Measurements from ENCODE around the gene CDKL2.

The CDKL2 gene

DNA sequence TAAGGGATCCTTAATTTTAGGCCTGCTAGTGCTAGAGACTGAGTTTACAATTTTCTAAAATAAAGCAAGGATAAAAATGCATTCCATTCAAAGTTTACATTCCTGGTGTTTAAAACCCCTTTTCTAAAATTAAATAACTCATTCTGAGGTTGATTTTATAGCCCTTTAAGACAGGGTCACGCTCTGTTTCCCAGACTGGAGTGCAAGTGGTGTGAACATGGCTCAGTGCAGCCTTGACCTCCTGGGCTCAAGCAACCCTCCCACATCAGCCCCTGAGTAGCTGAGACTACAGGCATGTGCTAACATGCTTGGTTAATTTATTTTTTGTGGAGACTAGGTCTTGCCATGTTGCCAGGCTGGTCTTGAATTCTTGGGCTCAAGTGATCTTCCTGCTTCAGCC lies 6.8 kb upstream of the CDKL2 start:
- no peaks in the 10 kb centered on the region for H3K4me1 ChIP-seq (ENCODE audit: control insufficient read depth, insufficient read depth, low read length)
- H3K36me3 ChIP-seq (ENCODE audit: control insufficient read depth, insufficient read depth, low read length): no peaks in the 10 kb centered on the region
- no peaks in the 10 kb centered on the region for H3K9me3 ChIP-seq (ENCODE audit: control insufficient read depth, low read length)
- H3K4me3 ChIP-seq (ENCODE audit: low read length): no peak overlapping the region
- H3K9ac ChIP-seq (ENCODE audit: low read length): no peak overlapping the region
- H3K27me3 ChIP-seq (ENCODE audit: control insufficient read depth, insufficient read depth, low read length): no peaks in the 10 kb centered on the region

DNA sequence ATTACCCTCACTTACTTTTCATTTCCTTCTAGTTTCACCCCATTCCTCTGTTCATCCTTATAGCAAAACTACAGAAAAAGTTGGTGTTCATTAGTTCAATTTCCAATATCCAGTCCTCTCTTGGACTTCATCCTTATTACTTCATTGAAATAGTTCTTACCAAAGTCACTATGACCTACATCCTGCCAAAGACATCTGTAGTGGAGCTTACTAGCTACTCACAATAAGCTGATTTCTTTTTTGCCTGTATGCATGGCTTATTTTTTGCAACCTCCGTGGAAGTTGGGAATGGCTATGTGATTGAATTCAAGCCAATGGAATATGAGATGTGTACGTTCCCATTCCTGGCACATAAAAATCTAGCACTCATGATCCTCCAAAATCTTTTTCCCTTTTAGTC lies 4.6 kb upstream of the CDKL2 start:
- H3K9me3 ChIP-seq (ENCODE audit: control insufficient read depth, low read length): no peaks in the 10 kb centered on the region
- H3K4me1 ChIP-seq (ENCODE audit: control insufficient read depth, insufficient read depth, low read length): peaks cover 4% of the 10 kb centered on the region
- no peaks in the 10 kb centered on the region for H3K36me3 ChIP-seq (ENCODE audit: control insufficient read depth, insufficient read depth, low read length)
- no peak overlapping the region for H3K9ac ChIP-seq (ENCODE audit: low read length)
- no peak overlapping the region for H3K4me3 ChIP-seq (ENCODE audit: low read length)
- no peaks in the 10 kb centered on the region for H3K27me3 ChIP-seq (ENCODE audit: control insufficient read depth, insufficient read depth, low read length)

DNA sequence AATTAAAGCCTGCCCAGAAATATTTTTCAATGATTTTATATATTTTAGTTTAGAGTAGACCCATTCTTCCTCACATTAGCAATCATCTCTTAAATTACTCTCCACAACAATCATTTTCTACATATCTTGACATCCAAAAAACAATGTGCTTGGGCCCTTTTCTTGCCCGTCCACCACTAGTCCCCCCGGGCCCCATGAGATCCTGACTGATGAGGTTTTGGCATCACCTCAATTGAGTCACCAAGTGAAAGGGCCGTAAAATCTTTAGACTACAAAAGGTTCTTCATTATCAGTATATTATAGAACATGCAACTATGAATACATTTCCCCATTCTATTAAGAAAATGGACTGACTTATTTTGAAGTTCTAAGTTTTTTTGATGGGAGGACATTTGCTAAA lies 4.0 kb upstream of the CDKL2 start:
- no peaks in the 10 kb centered on the region for H3K9me3 ChIP-seq (ENCODE audit: control insufficient read depth, low read length)
- no peak overlapping the region for H3K4me3 ChIP-seq (ENCODE audit: low read length)
- H3K27me3 ChIP-seq (ENCODE audit: control insufficient read depth, insufficient read depth, low read length): peaks cover under 1% of the 10 kb centered on the region
- peaks cover 4% of the 10 kb centered on the region for H3K4me1 ChIP-seq (ENCODE audit: control insufficient read depth, insufficient read depth, low read length)
- no peaks in the 10 kb centered on the region for H3K36me3 ChIP-seq (ENCODE audit: control insufficient read depth, insufficient read depth, low read length)
- H3K9ac ChIP-seq (ENCODE audit: low read length): no peak overlapping the region

DNA sequence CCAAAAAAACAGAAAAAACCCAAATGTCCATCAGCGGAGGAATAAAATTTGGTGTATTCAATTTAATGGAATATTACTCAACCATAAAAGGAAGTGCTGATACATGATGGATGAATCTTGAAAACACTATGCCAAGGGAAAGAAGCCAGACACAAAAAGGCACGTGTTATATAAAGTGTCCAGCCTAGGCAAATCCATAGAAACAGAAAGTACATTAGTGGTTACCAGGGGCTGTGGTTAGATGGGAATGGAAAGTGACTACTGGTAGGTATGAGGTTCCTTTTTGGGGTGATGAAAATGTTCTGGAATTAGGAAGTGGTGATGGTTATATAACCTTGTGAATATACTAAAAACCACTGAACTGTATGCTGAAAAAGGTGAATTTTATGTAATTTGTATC lies 3.5 kb upstream of the CDKL2 start:
- H3K9me3 ChIP-seq (ENCODE audit: control insufficient read depth, low read length): no peaks in the 10 kb centered on the region
- no peak overlapping the region for H3K9ac ChIP-seq (ENCODE audit: low read length)
- peaks cover 4% of the 10 kb centered on the region for H3K27me3 ChIP-seq (ENCODE audit: control insufficient read depth, insufficient read depth, low read length)
- no peaks in the 10 kb centered on the region for H3K36me3 ChIP-seq (ENCODE audit: control insufficient read depth, insufficient read depth, low read length)
- H3K4me1 ChIP-seq (ENCODE audit: control insufficient read depth, insufficient read depth, low read length): peaks cover 4% of the 10 kb centered on the region
- no peak overlapping the region for H3K4me3 ChIP-seq (ENCODE audit: low read length)

DNA sequence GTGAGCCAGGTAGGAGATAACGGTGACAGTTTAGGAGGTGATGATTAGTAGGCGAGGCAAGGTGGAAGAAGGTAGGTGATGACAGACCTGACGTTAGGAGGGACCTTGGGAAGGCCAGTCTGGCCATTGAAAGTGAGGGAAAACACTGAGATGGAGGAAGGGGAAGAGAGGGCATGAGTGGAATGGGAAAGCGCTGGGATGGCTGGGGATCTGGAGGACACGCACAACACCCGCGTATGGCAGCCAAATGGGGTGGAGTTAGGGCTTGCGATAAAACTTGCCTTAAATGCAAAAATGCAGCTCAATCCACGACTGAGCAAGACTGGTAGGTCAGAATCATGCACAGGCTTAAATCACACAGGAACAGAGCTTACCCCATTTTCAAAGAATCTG lies 605 bp upstream of the CDKL2 start:
- peaks cover 4% of the 10 kb centered on the region for H3K27me3 ChIP-seq (ENCODE audit: control insufficient read depth, insufficient read depth, low read length)
- H3K36me3 ChIP-seq (ENCODE audit: control insufficient read depth, insufficient read depth, low read length): no peaks in the 10 kb centered on the region
- peaks cover 4% of the 10 kb centered on the region for H3K4me1 ChIP-seq (ENCODE audit: control insufficient read depth, insufficient read depth, low read length)
- H3K9me3 ChIP-seq (ENCODE audit: control insufficient read depth, low read length): no peaks in the 10 kb centered on the region
- H3K9ac ChIP-seq (ENCODE audit: low read length): peak overlapping the region; percentile 52
- peak overlapping the region; percentile 80 for H3K4me3 ChIP-seq (ENCODE audit: low read length)

DNA sequence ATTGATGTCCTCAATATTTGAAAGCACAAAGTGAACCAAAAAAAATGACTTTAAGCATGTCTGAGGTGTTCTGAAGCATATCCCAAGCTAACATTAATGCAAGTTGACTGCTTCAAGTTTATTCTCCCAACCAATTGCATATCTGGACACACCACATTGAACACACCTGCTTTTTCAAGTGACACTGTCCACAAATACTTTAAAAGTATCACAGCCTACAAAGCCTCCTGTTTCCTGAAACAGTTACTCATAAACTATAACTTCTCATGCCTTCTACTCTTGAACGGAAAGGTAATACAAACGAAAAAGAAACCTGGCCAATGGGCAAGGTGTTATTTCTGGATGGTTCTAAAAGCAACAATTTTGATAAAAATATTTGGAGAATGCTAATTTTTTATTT lies 1.1 kb downstream of the CDKL2 start:
- Histone ChIP-seq H3K27me3 (ENCODE audit: control insufficient read depth, insufficient read depth, low read length) (peaks cover 4% of the 10 kb centered on the region), H3K9ac (ENCODE audit: low read length) (no peak overlapping the region), H3K36me3 (ENCODE audit: control insufficient read depth, insufficient read depth, low read length) (no peaks in the 10 kb centered on the region), H3K4me1 (ENCODE audit: control insufficient read depth, insufficient read depth, low read length) (peaks cover 4% of the 10 kb centered on the region), H3K4me3 (ENCODE audit: low read length) (no peak overlapping the region), H3K9me3 (ENCODE audit: control insufficient read depth, low read length) (no peaks in the 10 kb centered on the region)

DNA sequence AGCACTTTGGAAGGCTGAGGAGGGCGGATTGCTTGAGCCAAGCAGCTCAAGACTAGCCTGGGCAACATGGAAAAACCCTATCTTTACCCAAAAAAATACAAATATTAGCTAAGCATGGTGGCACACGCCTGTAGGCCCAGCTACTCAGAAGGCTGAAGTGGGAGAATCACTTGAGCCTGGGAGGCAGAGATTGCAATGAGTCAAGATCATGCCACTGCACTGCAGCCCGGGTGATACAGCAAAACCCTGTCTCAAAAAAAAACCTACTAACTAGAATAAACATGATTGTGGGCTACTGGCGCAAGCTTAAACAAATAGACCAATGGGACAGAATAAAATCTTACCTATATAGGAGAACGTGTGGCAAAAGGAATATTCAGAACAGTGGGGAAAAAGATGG lies 7.3 kb downstream of the CDKL2 start:
- H3K4me3 ChIP-seq (ENCODE audit: low read length): no peak overlapping the region
- no peaks in the 10 kb centered on the region for H3K36me3 ChIP-seq (ENCODE audit: control insufficient read depth, insufficient read depth, low read length)

DNA sequence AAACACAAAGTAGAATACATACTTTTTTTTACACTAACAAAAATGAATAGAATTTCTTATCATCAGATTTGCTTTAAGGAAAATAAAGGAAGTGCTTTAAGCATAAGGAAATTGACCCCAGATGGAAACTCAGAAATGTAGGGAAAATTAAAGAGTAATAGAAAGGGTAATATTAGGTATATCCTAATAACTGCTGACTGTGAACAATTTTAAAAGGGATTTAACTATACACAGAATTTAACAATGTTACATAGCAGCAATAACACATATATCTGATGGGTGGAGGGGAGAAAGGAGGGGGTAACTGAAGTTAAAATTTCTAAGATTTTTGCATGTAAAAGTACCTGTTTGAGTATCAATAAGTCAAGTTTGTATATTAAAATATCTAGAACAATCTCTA lies 8.6 kb downstream of the CDKL2 start:
- Histone ChIP-seq H3K4me3 (ENCODE audit: low read length) (no peak overlapping the region), H3K9me3 (ENCODE audit: control insufficient read depth, low read length) (no peaks in the 10 kb centered on the region), H3K4me1 (ENCODE audit: control insufficient read depth, insufficient read depth, low read length) (no peaks in the 10 kb centered on the region), H3K27me3 (ENCODE audit: control insufficient read depth, insufficient read depth, low read length) (no peaks in the 10 kb centered on the region), H3K36me3 (ENCODE audit: control insufficient read depth, insufficient read depth, low read length) (no peaks in the 10 kb centered on the region), H3K9ac (ENCODE audit: low read length) (no peak overlapping the region)

More for the DNA sequence above, 7.3 kb downstream of the CDKL2 start:
- Histone ChIP-seq H3K9me3 (ENCODE audit: control insufficient read depth, low read length) (no peaks in the 10 kb centered on the region), H3K27me3 (ENCODE audit: control insufficient read depth, insufficient read depth, low read length) (no peaks in the 10 kb centered on the region), H3K4me1 (ENCODE audit: control insufficient read depth, insufficient read depth, low read length) (no peaks in the 10 kb centered on the region), H3K9ac (ENCODE audit: low read length) (no peak overlapping the region)

DNA sequence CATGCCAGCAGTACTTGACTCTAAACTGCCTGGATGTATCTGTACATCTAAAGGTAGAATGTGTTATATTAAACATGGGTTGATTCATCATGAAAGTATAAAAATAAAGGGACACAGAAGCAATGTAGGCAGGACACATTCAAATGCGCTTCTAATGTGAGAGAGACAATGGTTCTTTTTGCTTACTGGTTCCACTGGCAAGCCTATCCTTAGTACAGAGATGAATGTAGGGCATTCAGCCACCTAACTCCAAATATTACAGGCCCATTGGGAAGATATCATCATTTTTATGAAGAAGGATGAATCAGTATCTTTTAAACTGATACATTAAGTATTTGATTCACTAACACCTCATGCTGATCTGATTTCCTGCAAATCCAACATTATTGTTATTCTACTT lies 18.0 kb downstream of the CDKL2 start:
- no peaks in the 10 kb centered on the region for H3K4me1 ChIP-seq (ENCODE audit: control insufficient read depth, insufficient read depth, low read length)
- no peak overlapping the region for H3K4me3 ChIP-seq (ENCODE audit: low read length)
- no peak overlapping the region for H3K9ac ChIP-seq (ENCODE audit: low read length)
- no peaks in the 10 kb centered on the region for H3K9me3 ChIP-seq (ENCODE audit: control insufficient read depth, low read length)
- no peaks in the 10 kb centered on the region for H3K36me3 ChIP-seq (ENCODE audit: control insufficient read depth, insufficient read depth, low read length)
- no peaks in the 10 kb centered on the region for H3K27me3 ChIP-seq (ENCODE audit: control insufficient read depth, insufficient read depth, low read length)

DNA sequence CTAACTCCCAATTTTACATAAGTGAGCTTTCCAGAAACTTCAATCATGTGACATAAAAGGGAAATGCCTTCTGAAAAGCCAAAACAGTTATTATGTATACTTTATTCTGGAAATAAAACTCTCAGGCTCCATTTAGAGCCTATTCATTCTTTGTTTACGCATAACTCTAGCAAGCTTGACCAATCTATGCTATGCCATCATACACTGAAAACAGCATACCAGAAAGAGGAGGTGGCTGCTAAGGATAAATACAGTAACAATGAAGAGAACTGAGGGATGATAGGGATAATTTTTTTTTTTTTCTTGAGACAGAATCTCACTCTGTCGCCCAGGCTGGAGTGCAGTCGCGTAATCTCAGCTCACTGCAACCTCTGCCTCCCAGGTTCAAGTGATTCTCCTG lies 24.4 kb downstream of the CDKL2 start:
- Histone ChIP-seq H3K27me3 (ENCODE audit: control insufficient read depth, insufficient read depth, low read length) (no peaks in the 10 kb centered on the region), H3K36me3 (ENCODE audit: control insufficient read depth, insufficient read depth, low read length) (no peaks in the 10 kb centered on the region), H3K9ac (ENCODE audit: low read length) (no peak overlapping the region), H3K4me1 (ENCODE audit: control insufficient read depth, insufficient read depth, low read length) (no peaks in the 10 kb centered on the region), H3K4me3 (ENCODE audit: low read length) (no peak overlapping the region), H3K9me3 (ENCODE audit: control insufficient read depth, low read length) (no peaks in the 10 kb centered on the region)

DNA sequence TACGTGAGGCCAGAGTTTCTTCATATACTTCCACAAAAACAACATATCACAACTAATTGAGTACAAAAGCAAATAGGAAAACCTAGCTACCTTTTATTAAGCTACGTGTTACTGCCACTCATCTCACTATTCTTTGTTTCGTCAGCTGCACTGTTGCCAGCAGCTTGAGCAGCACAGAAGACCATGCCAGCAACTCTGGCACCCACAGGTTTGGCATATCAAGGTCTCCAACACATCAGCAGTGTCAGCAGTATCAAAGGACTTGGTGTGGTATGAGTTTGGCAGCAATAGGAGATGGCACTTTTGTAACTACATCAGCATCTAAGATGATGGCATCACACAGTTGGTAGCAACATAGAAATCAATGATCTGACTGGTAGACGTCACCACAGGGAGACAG lies 30.7 kb downstream of the CDKL2 start:
- H3K9ac ChIP-seq (ENCODE audit: low read length): no peak overlapping the region
- no peaks in the 10 kb centered on the region for H3K4me1 ChIP-seq (ENCODE audit: control insufficient read depth, insufficient read depth, low read length)
- H3K36me3 ChIP-seq (ENCODE audit: control insufficient read depth, insufficient read depth, low read length): no peaks in the 10 kb centered on the region
- H3K4me3 ChIP-seq (ENCODE audit: low read length): no peak overlapping the region
- no peaks in the 10 kb centered on the region for H3K9me3 ChIP-seq (ENCODE audit: control insufficient read depth, low read length)
- no peaks in the 10 kb centered on the region for H3K27me3 ChIP-seq (ENCODE audit: control insufficient read depth, insufficient read depth, low read length)

DNA sequence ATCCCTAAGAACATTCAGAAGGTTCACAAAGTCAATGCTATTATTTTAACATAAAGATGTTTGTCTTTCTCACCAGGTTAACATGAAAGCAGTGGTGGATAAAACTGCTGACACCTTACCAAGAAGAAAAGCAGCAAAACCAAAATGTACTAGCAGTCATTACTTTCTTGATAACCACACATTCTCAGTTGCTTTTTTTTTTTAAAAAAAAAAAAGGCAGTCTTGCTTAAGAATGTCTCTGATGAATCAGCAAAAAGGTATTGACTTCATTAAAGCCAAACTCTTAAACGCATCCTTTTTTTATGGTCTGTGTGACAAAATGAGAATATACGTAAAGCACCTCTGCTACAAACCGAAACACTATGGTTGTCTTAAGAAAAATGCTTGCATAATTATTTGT lies 31.9 kb downstream of the CDKL2 start:
- H3K4me3 ChIP-seq (ENCODE audit: low read length): no peak overlapping the region
- no peaks in the 10 kb centered on the region for H3K27me3 ChIP-seq (ENCODE audit: control insufficient read depth, insufficient read depth, low read length)
- H3K9ac ChIP-seq (ENCODE audit: low read length): no peak overlapping the region
- H3K4me1 ChIP-seq (ENCODE audit: control insufficient read depth, insufficient read depth, low read length): no peaks in the 10 kb centered on the region
- no peaks in the 10 kb centered on the region for H3K9me3 ChIP-seq (ENCODE audit: control insufficient read depth, low read length)
- no peaks in the 10 kb centered on the region for H3K36me3 ChIP-seq (ENCODE audit: control insufficient read depth, insufficient read depth, low read length)

DNA sequence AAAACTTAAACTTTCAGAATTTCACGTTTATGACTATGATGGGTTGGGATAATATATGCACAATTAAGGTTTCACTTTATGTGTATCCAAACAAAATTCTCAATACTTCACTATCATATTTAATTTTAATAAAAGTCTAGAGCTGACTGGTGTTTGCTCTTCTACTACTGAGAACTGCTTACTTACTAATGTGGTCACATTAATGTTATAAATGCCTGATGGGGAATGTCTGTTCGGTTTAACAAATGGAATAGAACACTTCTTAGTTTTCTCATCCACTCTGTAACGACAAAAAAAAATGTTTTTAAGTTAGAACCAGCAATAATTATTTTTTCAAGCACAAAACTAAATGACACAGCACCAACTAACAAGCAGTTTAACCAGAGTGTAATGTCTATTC lies 34.3 kb downstream of the CDKL2 start:
- H3K4me3 ChIP-seq (ENCODE audit: low read length): no peak overlapping the region
- no peak overlapping the region for H3K9ac ChIP-seq (ENCODE audit: low read length)
- no peaks in the 10 kb centered on the region for H3K4me1 ChIP-seq (ENCODE audit: control insufficient read depth, insufficient read depth, low read length)
- H3K36me3 ChIP-seq (ENCODE audit: control insufficient read depth, insufficient read depth, low read length): no peaks in the 10 kb centered on the region
- no peaks in the 10 kb centered on the region for H3K27me3 ChIP-seq (ENCODE audit: control insufficient read depth, insufficient read depth, low read length)
- no peaks in the 10 kb centered on the region for H3K9me3 ChIP-seq (ENCODE audit: control insufficient read depth, low read length)
